Measurements from ENCODE around the gene VWA7. TPM values are rescaled to one million over a fixed set of nuclear protein-coding genes. Genes with fewer than 3 reads are reported as not detected.
A peak's percentile ranks its signal among the peaks of the same experiment; 100 is the strongest.

VWA7 gene
- total RNA-seq, 1 experiment from 2014 or later: 2.1 TPM

DNA sequence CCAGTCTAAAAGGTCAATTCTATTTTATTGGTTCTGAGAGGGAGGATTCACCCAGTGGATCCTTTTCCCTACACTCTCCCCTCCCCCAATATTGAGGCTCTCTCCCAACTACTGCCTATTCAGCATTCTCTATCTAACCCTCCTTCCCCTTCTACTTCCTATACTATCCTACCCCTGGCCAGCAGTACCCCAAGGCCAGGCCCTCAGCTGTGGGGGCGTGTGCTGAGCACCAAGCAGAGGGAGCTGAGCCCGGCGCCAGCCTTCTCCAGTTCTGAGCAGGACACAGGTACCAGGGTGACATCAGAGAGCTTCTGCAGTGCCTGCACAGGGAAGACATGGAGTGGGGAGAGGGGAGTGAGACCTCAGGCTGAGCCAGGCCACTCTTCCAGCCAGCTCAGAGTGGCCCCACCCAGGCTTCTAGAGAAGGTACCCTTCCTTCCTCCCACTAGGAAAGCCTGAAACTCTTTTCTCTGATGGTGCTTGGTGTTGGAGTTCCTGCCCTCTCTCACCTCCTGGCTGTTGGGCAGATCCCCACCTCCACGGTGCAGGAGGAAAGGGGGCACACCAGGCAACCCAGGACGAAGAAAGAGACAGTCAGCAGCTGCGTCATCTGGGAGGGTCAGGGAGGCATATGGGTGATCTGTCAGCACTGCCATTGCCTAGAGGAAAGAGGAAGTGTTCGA is 50.0 kb downstream of the VWA7 start:
- H3K4me3 ChIP-seq (ENCODE audit: insufficient read depth, low read depth, low read length): no peak overlapping the region
- H3K36me3 ChIP-seq (replicated peaks; ENCODE audit: control insufficient read depth, insufficient read depth, low read length): peaks cover 15% of the 10 kb centered on the region
- DNase-seq: peak; percentile 22
- no peaks in the 10 kb centered on the region for H3K27me3 ChIP-seq (ENCODE audit: control insufficient read depth, insufficient read depth, low read length)

- DNase-seq: no peak
- Histone ChIP-seq H3K27me3 (ENCODE audit: control insufficient read depth, insufficient read depth, low read length) (no peaks in the 10 kb centered on the region), H3K4me3 (ENCODE audit: insufficient read depth, low read depth, low read length) (no peak overlapping the region), H3K36me3 (replicated peaks; ENCODE audit: control insufficient read depth, insufficient read depth, low read length) (peaks cover 9% of the 10 kb centered on the region)
Observed at GRCh38 chr6:31725502-31726350, 51.4 kb downstream of the VWA7 start.

DNA sequence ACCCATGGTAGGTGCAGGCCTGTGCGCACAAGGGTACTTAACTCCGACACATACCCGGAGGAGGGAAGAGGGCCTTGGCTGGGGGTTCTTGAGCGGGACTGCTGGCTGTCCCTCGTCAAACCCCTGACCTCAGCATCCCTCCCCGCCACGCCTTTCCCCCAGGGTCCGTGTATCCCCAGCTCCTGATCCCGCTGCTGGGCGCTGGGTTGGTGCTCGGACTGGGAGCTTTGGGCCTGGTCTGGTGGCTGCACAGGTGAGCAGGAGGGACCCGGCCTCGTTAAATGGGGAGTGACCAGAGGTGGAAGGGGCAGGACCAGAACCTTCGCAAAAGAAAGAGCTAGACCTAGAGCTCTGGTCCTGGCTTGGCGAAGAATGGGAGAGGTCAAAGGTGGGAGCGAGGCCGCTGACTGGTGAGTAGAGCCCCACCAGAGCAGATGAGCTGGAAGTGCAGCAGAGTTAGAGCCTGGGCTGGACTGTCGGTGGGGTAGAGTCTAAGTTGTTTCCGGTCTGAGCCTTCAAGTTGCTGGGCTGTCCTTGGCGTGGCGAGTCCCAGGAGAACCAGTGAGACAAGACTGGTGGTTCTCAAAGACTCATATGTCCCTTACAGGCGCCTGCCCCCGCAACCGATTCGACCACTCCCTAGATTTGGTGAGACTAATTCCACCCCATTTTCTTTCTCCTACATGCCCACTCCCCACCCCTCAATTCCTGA is 53.0 kb downstream of the VWA7 start:
- H3K4me3 ChIP-seq (ENCODE audit: insufficient read depth, low read depth, low read length): no peak overlapping the region
- DNase-seq: no peak
- H3K36me3 ChIP-seq (replicated peaks; ENCODE audit: control insufficient read depth, insufficient read depth, low read length): peaks cover 9% of the 10 kb centered on the region
- H3K27me3 ChIP-seq (ENCODE audit: control insufficient read depth, insufficient read depth, low read length): no peaks in the 10 kb centered on the region

GRCh38 chr6:31723245-31723979 is 53.7 kb downstream of the VWA7 start, which contains the start of gene MPIG6B:
TSS of gene MPIG6B (plus strand) at chr6:31723373. CDS start at chr6:31723384, 11 bp downstream.
- Histone ChIP-seq H3K4me3 (ENCODE audit: insufficient read depth, low read depth, low read length) (no peak within 1 kb of the TSS), H3K27me3 (ENCODE audit: control insufficient read depth, insufficient read depth, low read length) (no peaks in the 10 kb centered on the region), H3K36me3 (replicated peaks; ENCODE audit: control insufficient read depth, insufficient read depth, low read length) (peaks cover 8% of the 10 kb centered on the region)
- DNase-seq: peak; percentile 58

- DNase-seq: no peak
- peaks cover 3% of the 10 kb centered on the region for H3K36me3 ChIP-seq (replicated peaks; ENCODE audit: control insufficient read depth, insufficient read depth, low read length)
- no peak overlapping the region for H3K4me3 ChIP-seq (ENCODE audit: insufficient read depth, low read depth, low read length)
- H3K27me3 ChIP-seq (ENCODE audit: control insufficient read depth, insufficient read depth, low read length): no peaks in the 10 kb centered on the region
Observed at GRCh38 chr6:31722173-31722572, 55.0 kb downstream of the VWA7 start.

- no peak for DNase-seq
- Histone ChIP-seq H3K36me3 (replicated peaks; ENCODE audit: control insufficient read depth, insufficient read depth, low read length) (no peaks in the 10 kb centered on the region; the same call in 1 of the 2 replicates), H3K4me3 (ENCODE audit: insufficient read depth, low read depth, low read length) (no peak within 1 kb of the TSS), H3K27me3 (ENCODE audit: control insufficient read depth, insufficient read depth, low read length) (no peaks in the 10 kb centered on the region)
Observed at GRCh38 chr6:31721351-31722020, 55.6 kb downstream of the VWA7 start, which contains the start of gene LY6G6C. TSS of gene LY6G6C (minus strand) at chr6:31721746. CDS start at chr6:31721679, 67 bp downstream.

- Histone ChIP-seq H3K36me3 (replicated peaks; ENCODE audit: control insufficient read depth, insufficient read depth, low read length) (no peaks in the 10 kb centered on the region), H3K4me3 (ENCODE audit: insufficient read depth, low read depth, low read length) (no peak overlapping the region), H3K27me3 (ENCODE audit: control insufficient read depth, insufficient read depth, low read length) (no peaks in the 10 kb centered on the region)
- no peak for DNase-seq
Observed at GRCh38 chr6:31720196-31720770, 56.8 kb downstream of the VWA7 start.

GRCh38 chr6:31719001-31719400 is 58.1 kb downstream of the VWA7 start:
- Histone ChIP-seq H3K36me3 (replicated peaks; ENCODE audit: control insufficient read depth, insufficient read depth, low read length) (no peaks in the 10 kb centered on the region), H3K4me3 (ENCODE audit: insufficient read depth, low read depth, low read length) (no peak overlapping the region), H3K27me3 (ENCODE audit: control insufficient read depth, insufficient read depth, low read length) (no peaks in the 10 kb centered on the region)
- DNase-seq: peak; percentile 38

- peak; percentile 66 for DNase-seq
- Histone ChIP-seq H3K27me3 (ENCODE audit: control insufficient read depth, insufficient read depth, low read length) (no peaks in the 10 kb centered on the region), H3K36me3 (replicated peaks; ENCODE audit: control insufficient read depth, insufficient read depth, low read length) (no peaks in the 10 kb centered on the region), H3K4me3 (ENCODE audit: insufficient read depth, low read depth, low read length) (no peak overlapping the region)
Observed at GRCh38 chr6:31718265-31718664, 58.9 kb downstream of the VWA7 start.

- Histone ChIP-seq H3K4me3 (ENCODE audit: insufficient read depth, low read depth, low read length) (no peak overlapping the region), H3K36me3 (replicated peaks; ENCODE audit: control insufficient read depth, insufficient read depth, low read length) (no peaks in the 10 kb centered on the region), H3K27me3 (ENCODE audit: control insufficient read depth, insufficient read depth, low read length) (no peaks in the 10 kb centered on the region)
- DNase-seq: peak; percentile 87
Observed at GRCh38 chr6:31717499-31718222, 59.5 kb downstream of the VWA7 start.

Measured in H7 (cell line).